Smooth muscle cell (in vitro differentiated cells): ENCODE measurements around the gene ZNF613. TPM values are rescaled to one million over a fixed set of nuclear protein-coding genes. Genes with fewer than 3 reads are reported as not detected.

ENCODE experiments used
- DNase-seq: peaks from one replicate; lab custom pipeline; 2025; ENCODE audit not compliant: unreplicated experiment; lab: John Stamatoyannopoulos, UW
- H2AFZ ChIP-seq: fragments of 200-600 bp; sonication (generic); 2 replicates; pipeline ENCODE4 v1.6.0; 2016; ENCODE audit warnings: antibody characterized with exemption, low read depth, mild to moderate bottlenecking
- H3F3A ChIP-seq: fragments of 200-600 bp; sonication (generic); 2 replicates; pipeline ENCODE4 v1.6.0; 2017; ENCODE audit warnings: antibody characterized with exemption, low read depth
- H3K27ac ChIP-seq: fragments of 200-600 bp; sonication (generic); 2 replicates; pipeline ENCODE4 v1.5.1; 2016; ENCODE audit warnings: low read depth, mild to moderate bottlenecking
- H3K27me3 ChIP-seq: fragments of 200-600 bp; sonication (generic); 2 replicates; pipeline ENCODE4 v1.6.1; 2016; ENCODE audit warnings: low read depth, mild to moderate bottlenecking
- H3K36me3 ChIP-seq: fragments of 200-600 bp; sonication (generic); 2 replicates; pipeline ENCODE4 v1.5.1; 2016; ENCODE audit warnings: low read depth
- H3K4me1 ChIP-seq: fragments of 200-600 bp; sonication (generic); 2 replicates; pipeline ENCODE4 v1.5.1; 2016; ENCODE audit warnings: low read depth
- H3K4me2 ChIP-seq: fragments of 200-600 bp; sonication (generic); 2 replicates; pipeline ENCODE4 v1.6.0; 2016; ENCODE audit warnings: mild to moderate bottlenecking
- H3K4me3 ChIP-seq: fragments of 200-600 bp; sonication (generic); 2 replicates; pipeline ENCODE4 v1.5.1; 2016; ENCODE audit warnings: mild to moderate bottlenecking
- H3K79me2 ChIP-seq: fragments of 200-600 bp; sonication (generic); 2 replicates; pipeline ENCODE4 v1.6.0; 2016; ENCODE audit warnings: low read depth, mild to moderate bottlenecking
- H3K9ac ChIP-seq: fragments of 200-600 bp; sonication (generic); 2 replicates; pipeline ENCODE4 v1.6.0; 2016; ENCODE audit warnings: low read depth
- H3K9me3 ChIP-seq: fragments of 200-600 bp; sonication (generic); replicated peaks from 2 replicates; pipeline ENCODE4 v1.5.1; 2016; ENCODE audit warnings: low read depth
- H4K20me1 ChIP-seq: fragments of 200-600 bp; sonication (generic); 2 replicates; pipeline ENCODE4 v1.6.0; 2016; ENCODE audit warnings: low read depth
- WGBS: methylation state at CpG from one replicate; pipeline ENCODE4 v1.1.7; 2016; ENCODE audit warnings: low lambda C conversion rate; 5-methylcytosine and 5-hydroxymethylcytosine counted together
- polyA plus RNA-seq: library from polyadenylated mRNA; unstranded; fragments of >200 nt; fragmentation: Nextera tagmentation; extraction: Ambion mirVana; gene quantifications from 2 replicates; pipeline ENCODE4 v1.2.1, GENCODE V29; 2016
- total RNA-seq: library from RNA; depleted of rRNA; stranded (reverse); fragments of >200 nt; gene quantifications from 2 replicates; pipeline ENCODE4 v1.2.3, GENCODE V29; 2014
- TF ChIP-seq, protein P1 (sequence below): fragments of 200-600 bp; sonication (generic); IDR thresholded peaks from 2 replicates; pipeline ENCODE4 v1.5.1; 2017; ENCODE audit warnings: borderline replicate concordance, mild to moderate bottlenecking, antibody characterized with exemption; ENCODE audit not compliant: insufficient read depth, poor library complexity, severe bottlenecking

Gene ZNF613
- total RNA-seq (3.9 and 6.3 TPM in 2 replicates), polyA plus RNA-seq (3.5 and 3.8 TPM in 2 replicates)

DNA sequence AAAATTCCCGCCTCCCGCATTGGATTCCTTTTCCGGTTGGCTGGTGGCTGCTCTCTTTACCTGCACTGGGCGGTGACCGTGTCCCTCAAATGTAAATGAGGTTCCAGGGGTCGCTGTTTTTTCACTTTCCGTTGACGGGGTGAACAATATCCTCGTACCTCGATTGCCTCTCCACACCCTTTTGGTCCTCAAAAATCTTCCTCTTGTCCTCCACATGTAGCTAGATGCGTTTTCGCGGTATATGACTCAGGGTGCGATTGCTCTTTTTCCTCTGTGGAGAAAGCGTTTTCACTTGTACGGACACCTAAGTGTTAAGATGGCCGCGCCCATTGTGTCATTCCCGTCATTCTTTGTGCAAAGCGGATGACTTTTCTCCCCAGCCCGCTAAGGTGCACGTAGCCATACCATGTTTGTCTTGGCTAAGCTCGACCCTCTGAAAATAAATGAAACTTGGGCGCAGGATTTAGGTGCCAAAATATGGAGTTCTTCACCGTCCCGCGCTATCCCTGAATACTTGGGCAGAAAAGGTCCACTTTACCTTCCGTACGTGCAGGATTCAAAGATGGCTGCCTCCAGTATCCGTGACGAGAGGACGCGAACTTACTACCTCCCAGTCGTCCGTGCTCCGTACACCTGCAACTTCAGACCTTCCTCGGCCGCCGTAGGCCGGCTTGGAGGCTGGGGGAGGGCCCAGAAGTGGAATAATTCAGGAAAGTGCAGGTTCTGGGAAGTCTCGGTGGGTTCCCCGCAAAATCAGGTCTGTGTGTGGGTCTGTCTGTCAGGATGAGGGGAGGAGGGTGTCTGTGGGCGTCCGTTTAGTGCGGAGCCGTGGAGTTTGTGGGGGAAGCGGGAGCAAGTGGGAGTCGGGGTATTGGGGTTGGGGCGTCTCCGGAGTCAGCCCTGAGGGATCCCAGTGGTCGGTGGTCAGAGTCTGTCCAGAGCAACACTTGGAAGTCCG, at the start of gene ZNF613:
ZNF613 (plus strand) TSS at position 689 of the 958 bp plus-strand sequence. CDS start 8,749 bp downstream, outside the sequence.
- WGBS, result under 1% methylated on average over 50 of the region's 52 CpGs
- TF ChIP-seq, protein P1, sequence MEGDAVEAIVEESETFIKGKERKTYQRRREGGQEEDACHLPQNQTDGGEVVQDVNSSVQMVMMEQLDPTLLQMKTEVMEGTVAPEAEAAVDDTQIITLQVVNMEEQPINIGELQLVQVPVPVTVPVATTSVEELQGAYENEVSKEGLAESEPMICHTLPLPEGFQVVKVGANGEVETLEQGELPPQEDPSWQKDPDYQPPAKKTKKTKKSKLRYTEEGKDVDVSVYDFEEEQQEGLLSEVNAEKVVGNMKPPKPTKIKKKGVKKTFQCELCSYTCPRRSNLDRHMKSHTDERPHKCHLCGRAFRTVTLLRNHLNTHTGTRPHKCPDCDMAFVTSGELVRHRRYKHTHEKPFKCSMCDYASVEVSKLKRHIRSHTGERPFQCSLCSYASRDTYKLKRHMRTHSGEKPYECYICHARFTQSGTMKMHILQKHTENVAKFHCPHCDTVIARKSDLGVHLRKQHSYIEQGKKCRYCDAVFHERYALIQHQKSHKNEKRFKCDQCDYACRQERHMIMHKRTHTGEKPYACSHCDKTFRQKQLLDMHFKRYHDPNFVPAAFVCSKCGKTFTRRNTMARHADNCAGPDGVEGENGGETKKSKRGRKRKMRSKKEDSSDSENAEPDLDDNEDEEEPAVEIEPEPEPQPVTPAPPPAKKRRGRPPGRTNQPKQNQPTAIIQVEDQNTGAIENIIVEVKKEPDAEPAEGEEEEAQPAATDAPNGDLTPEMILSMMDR, result no peak
- H3K36me3 ChIP-seq, result peaks cover 22% of the 10 kb centered on the region
- H3K4me1 ChIP-seq, result peaks cover 4% of the 10 kb centered on the region
- H3K9ac ChIP-seq, result peak within 1 kb of the TSS; percentile 63
- peak within 1 kb of the TSS; percentile 88 for H3K4me2 ChIP-seq
- no peaks in the 10 kb centered on the region for H3K27me3 ChIP-seq
- no peaks in the 10 kb centered on the region for H3F3A ChIP-seq
- peak within 1 kb of the TSS; percentile 96 for H2AFZ ChIP-seq
- H3K9me3 ChIP-seq, result peaks cover 13% of the 10 kb centered on the region
- no peaks in the 10 kb centered on the region for H4K20me1 ChIP-seq
- H3K79me2 ChIP-seq, result peaks cover 14% of the 10 kb centered on the region
- peak; percentile 52 for DNase-seq
- peak within 1 kb of the TSS; percentile 28 for H3K27ac ChIP-seq
- peak within 1 kb of the TSS; percentile 77 for H3K4me3 ChIP-seq

GRCh38 chr19:51882518-51882917, 44.8 kb upstream of the ZNF613 start:
- no peak overlapping the region for H3K27ac ChIP-seq
- H3K4me1 ChIP-seq, result no peaks in the 10 kb centered on the region
- H3K4me2 ChIP-seq, result no peak overlapping the region
- no peak overlapping the region for H3K4me3 ChIP-seq
- H4K20me1 ChIP-seq, result no peaks in the 10 kb centered on the region
- DNase-seq, result no peak
- TF ChIP-seq, protein P1, result no peak
- H3F3A ChIP-seq, result no peaks in the 10 kb centered on the region
- 100% methylated on average over 3 of the region's 3 CpGs for WGBS
- H3K9ac ChIP-seq, result no peak overlapping the region
- H3K36me3 ChIP-seq, result peaks cover 39% of the 10 kb centered on the region
- H3K27me3 ChIP-seq, result no peaks in the 10 kb centered on the region
- peaks cover 12% of the 10 kb centered on the region for H3K9me3 ChIP-seq
- peaks cover 3% of the 10 kb centered on the region for H3K79me2 ChIP-seq
- no peak overlapping the region for H2AFZ ChIP-seq

GRCh38 chr19:51884713-51885112, 42.6 kb upstream of the ZNF613 start:
- H3K9me3 ChIP-seq, result peaks cover 21% of the 10 kb centered on the region
- H3K27ac ChIP-seq, result no peak overlapping the region
- 97% methylated on average over 2 of the region's 2 CpGs for WGBS
- H3K4me1 ChIP-seq, result no peaks in the 10 kb centered on the region
- H2AFZ ChIP-seq, result no peak overlapping the region
- H3K27me3 ChIP-seq, result no peaks in the 10 kb centered on the region
- H3K9ac ChIP-seq, result no peak overlapping the region
- no peaks in the 10 kb centered on the region for H3F3A ChIP-seq
- no peak overlapping the region for H3K4me3 ChIP-seq
- H3K4me2 ChIP-seq, result no peak overlapping the region
- TF ChIP-seq, protein P1, result no peak
- H4K20me1 ChIP-seq, result no peaks in the 10 kb centered on the region
- H3K36me3 ChIP-seq, result peaks cover 30% of the 10 kb centered on the region
- no peak for DNase-seq
- H3K79me2 ChIP-seq, result peaks cover 3% of the 10 kb centered on the region
